GM19238 (cell line): ENCODE results near the gene SCNN1B.
"Not testable (repeated sequence)": the region's sequence is repeated elsewhere in the genome, so short reads cannot be mapped to it uniquely, and the experiment has no call there.

Experiments
- DNase-seq: peaks from one replicate; pipeline ENCODE4 v3.0.0; 2011; ENCODE audit warnings: low spot score; ENCODE audit not compliant: insufficient read length

SCNN1B gene

DNA sequence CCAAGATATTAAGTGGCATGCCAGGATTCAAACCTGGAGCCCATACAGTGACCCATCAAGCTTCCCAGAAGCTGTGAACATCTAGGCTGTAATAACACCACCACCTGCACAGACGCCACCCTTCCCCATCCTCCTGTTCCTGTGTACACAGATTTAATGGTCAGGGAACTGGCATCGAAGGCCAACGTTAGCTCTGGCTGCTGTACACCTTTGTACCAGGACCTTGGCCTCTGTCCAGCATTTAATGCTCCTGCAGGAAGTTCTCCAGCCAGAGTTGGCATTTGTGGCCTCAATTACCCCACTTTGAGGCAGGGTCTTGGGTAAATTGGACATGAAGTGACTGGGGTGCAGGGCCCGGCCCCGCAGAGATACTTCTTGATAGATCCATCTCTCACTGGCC, 49.3 kb downstream of the SCNN1B start:
- DNase-seq: no peak

DNA sequence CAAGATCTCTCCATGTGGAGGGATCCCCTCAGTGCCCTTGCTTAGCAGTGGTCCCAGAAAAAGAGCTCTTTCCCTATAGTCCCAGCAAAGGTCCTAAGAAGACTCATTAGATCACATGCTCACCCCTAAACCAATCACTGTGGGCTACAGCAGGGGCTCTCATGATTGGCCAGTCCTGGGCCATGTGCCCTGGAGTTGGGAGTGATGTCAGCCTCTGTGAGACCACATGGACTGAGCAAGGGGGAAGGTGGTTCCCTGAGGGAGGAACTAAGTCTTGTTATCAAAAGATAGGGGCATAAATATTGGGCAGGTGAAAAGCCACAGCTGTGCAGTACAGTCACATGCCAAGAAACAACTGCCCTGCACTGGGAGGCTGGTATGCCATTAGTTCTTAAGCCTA, 51.3 kb downstream of the SCNN1B start:
- DNase-seq: no peak

DNA sequence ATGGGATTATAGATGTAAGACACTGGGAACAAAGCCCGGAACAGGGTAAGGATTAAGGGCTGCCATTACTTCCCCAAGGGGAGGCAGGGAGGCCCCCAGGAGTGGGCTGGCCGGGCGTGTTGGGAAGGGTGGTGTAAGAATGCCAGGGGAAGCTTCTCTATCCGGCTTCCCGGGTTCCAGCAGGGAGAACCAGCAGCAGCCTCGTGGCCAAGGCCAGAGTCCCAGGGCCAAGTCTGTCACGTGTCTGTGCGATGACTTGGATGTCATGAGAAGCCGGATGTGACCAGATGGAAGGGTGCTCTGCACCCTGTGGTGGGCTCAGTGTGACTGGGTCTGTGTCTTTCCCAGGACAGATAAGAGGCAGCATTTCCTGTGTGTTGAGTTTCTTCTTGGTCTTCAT, 52.1 kb downstream of the SCNN1B start:
- no peak for DNase-seq

DNA sequence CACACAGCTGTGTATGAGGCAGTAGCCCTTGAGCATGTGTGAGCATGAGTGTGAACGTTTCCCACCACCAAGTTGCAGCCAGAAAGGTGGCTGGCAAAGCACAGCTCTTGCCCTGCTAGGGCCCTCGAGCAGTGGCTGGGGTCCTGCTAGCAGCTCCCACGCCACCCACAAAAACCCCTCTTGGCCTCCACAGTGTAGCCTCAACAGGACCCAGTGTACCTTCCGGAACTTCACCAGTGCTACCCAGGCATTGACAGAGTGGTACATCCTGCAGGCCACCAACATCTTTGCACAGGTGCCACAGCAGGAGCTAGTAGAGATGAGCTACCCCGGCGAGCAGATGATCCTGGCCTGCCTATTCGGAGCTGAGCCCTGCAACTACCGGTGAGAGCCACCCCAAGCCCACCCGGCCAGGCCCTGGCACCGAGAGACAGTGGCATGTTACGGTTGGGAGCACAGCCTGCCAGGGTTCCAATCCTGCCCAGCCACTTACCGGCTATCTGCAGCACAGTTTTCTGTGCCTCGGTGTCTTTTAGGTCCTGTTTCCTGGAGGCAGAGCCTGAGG, 53.1 kb downstream of the SCNN1B start:
- DNase-seq: no peak

DNA sequence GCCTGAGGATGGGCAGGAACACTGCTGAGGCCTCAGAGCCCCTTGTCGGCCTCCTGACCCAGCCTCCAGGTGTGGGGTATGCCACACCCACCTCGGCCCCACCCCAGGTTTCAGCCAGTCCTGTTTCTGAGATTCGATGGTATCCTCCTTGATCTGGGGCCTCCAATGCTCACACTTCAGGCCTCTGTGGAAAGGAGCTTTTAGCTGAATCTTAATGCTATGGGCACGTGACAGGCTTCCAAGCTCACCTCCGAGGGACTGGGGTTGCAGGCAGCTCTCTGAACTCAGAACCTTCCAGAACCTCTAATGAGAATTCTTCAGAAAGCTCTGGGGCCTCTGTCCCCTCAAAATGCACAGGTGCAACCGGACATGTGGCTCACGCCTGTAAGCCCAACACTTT, 54.8 kb downstream of the SCNN1B start:
- DNase-seq: no peak

DNA sequence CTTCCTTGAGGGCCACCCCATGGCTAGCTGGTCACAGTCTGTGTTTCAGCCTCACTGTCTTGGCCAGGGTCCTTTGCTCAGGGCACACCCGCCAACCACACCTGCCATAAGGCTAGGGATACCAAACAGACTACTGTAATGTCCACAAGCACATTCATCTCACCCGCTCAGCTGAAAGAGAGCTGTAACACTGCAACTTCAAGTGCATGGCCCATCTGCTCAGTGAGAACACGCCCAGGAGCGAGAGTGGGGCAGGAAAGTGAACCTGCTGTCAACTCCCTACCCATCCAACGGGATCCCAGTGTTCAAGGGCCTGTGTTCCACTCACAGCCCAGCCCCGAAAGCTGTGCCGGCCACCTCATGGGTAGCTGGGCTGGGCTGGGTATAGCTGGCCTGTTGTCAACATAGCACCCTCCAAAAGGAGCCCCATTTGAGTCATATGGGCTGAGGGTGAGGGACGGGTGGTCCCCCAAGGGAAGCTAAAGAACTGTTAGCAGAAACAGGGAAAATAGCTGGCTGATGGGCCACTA, 55.7 kb downstream of the SCNN1B start:
- DNase-seq: no peak

DNA sequence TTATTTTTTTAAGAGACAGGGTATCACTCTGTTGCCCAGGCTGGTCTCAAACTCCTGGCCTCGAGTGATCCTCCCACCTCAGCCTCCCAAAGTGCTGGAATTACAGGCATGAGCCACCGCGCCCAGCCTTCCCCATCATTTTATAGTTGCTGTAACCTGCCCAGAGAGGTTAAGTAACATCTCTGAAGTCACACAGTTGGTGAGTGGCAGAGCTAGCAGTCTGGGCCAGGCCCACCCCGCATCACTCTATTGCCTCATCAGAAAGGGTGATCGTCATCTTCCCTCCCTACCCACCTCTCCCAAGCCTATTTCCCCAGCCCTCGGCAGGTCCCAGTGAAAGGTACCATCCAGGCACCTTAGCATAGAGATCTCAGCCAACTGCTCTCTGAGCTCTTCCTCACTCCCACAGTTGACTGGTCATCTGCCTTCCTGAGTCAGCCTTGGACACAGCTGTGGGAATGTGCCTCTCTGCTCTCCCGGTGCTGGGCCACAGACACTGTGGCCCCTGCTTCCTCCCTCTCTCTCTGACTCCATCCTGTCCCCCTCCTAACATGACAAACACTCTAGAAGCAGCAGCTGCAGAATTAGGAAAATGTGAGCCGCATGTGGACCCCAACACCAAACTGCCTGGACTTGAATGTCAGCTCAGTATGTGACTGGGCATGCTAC, 57.1 kb downstream of the SCNN1B start:
- no peak for DNase-seq

DNA sequence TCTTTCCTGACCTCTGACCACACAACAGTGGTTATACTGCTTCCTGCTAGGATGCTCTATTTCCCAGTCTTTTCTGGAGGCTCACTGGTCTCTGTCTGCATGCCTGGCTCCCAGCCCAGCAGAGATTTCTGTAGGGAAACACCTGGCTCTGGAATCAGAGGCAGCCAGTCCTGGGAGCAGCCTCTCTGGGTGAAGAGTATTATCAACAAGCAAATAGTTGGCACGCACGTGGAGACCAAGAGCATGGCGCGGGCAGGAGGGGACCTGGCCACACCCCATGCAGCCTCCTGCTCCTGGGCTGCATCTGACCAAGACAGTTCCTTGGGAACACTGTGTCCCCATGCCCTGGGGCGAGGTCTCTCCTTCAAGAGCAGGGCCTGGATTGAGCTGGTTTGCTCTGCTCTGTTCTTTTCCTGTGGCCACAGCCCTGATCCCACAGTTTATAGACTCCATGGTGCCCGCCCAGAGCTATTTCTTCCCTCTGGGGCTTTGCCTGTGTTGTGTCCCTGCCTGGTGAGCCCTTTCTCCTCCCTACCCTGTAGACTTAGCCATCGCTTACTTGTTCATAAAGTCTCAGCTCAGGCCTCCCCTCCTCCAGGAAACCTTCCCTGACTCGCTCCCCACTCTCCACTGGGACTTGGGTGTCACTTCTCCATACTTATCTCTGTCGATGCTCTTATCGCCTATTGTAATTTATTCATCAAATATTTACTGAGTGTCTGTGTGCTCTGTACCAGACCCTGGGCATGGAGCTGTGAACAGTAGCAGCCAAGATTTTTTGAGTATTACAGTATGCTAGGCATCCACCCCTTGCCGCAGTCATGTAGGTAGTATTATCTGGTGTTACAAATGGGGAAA, 60.6 kb downstream of the SCNN1B start:
- no peak for DNase-seq

DNA sequence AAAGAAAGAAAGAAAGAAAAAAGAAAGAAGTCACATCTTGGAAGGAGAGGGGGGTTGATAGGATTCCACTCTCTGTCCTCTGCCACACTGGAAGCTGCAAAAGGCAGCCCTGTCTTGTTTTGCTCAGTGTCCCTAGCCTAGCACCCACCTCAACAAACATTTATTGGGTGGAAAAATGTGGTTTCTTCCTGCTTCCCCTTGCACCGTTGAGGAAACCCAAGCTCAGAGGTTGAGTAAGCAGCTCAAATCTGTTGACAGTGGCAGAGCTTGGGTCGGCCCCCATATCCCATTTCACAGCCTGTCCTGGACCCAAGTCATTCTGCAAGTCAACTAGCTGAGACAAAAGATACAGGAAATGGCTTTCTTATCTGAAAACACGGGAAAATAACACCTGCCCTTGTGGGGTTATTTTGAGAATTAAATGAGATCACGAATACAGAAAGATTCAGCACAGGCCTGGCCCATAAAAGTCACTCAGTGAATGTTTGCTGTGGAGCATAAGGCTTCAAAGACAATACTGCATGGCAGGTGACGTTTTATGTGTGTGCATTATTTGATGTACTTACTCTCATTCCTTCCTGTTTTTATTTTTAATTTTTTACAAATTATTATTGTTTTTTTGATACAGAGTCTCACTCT, 63.6 kb downstream of the SCNN1B start:
- no peak for DNase-seq

DNA sequence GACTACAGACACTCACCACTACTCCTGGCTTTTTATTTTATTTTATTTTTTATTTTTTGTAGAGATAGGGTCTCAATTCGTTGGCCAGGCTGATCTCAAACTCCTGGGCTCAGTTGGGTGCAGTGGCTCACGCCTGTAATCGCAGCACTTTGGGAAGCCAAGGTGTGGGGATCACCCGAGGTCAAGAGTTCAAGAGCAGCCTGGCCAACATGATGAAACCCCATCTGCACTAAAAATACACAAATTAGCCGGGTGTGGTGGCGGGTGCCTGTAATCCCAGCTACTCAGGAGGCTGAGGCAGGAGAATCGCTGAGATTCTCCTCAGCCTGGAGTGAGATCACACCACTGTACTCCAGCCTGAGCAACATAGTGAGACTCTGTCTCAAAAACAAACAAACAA, 64.2 kb downstream of the SCNN1B start:
- DNase-seq: not testable (repeated sequence)

DNA sequence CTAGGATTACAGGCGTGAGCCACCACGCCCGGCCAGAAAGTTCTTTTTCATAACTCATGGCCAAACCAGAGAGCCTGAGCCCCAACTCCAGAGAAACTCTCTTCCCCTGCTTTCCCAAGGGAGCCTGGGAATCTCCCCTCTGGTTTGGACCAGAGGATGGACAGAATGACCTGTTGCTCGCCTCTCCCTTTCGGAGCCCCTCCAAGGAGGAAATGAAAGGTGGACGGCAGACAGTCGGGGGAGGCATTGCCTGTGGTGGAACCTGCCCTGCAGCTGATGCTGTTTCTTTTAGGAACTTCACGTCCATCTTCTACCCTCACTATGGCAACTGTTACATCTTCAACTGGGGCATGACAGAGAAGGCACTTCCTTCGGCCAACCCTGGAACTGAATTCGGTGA, 65.5 kb downstream of the SCNN1B start:
- DNase-seq: no peak

DNA sequence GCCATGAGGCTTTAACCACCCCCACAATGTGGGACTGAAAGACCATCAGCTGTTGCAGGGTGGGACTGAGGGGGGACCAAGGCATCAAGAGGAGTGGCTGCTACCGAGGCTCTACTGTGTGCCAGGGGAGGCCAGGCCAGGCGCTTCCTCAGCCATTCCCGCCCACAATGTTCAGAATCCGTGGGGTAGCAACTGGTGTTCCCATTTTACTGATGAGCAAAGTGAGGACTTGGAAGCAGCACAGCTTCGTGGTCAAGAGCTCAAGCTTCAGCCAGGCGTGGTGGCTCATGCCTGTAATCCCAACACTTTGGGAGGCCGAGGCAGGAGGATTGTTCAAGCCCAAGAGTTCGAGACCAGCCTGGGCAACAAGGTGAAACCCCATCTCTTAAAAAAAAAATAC, 65.9 kb downstream of the SCNN1B start:
- no peak for DNase-seq

DNA sequence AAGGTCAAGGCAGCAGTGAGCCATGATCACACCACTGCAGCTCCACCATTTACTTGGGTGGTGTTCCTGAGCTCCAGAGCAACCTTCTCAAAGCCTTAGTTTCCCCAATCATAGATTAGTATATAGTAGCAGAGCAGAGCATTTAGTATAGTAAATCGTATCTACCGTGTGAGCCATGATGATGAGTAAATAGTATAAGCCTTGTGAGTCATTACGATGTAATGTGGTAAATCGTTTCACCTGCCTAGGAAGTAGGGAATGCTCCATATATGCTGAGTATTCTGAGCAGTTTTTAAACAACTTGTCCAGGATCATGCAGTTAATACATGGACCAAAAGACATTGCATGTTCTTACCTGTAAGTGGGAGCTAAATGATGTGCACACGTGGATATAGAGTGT, 66.4 kb downstream of the SCNN1B start:
- DNase-seq: no peak

DNA sequence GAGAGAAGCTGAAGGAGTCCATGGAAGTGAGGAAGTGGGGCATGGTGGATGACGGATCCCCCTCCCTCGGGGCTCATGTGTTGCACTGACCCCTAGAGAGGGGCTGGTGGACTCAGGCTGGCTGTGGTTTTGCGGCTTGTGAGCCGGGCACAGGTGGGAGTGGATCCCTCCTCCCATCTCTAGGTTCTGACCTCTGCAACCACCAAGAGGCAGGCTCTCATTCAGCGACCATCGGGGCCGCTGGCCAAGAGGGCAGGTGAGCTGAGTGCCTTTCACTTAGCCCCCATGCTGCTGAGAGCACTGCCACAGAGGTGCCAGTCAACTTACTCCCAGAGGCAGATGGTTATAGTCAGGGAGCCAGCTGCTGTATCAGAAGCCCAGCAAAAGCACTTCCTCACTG, 67.3 kb downstream of the SCNN1B start:
- no peak for DNase-seq

DNA sequence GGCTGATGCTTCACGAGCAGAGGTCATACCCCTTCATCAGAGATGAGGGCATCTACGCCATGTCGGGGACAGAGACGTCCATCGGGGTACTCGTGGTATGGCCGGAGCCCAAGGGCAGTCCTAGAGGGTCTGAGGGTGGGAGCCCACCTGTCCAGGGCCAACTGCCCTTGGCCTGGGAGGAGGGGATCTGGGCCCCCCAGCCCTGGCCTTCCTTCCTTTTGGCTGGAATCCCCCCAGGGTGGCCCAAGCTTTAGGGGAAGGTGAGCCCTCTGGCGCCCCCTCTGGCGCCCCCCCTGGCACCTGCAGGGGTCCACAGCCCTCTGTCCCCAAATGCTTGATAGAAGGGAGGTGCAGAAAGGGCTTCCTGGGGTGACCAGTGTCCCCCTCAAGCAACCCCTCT, 69.3 kb downstream of the SCNN1B start:
- DNase-seq: no peak

DNA sequence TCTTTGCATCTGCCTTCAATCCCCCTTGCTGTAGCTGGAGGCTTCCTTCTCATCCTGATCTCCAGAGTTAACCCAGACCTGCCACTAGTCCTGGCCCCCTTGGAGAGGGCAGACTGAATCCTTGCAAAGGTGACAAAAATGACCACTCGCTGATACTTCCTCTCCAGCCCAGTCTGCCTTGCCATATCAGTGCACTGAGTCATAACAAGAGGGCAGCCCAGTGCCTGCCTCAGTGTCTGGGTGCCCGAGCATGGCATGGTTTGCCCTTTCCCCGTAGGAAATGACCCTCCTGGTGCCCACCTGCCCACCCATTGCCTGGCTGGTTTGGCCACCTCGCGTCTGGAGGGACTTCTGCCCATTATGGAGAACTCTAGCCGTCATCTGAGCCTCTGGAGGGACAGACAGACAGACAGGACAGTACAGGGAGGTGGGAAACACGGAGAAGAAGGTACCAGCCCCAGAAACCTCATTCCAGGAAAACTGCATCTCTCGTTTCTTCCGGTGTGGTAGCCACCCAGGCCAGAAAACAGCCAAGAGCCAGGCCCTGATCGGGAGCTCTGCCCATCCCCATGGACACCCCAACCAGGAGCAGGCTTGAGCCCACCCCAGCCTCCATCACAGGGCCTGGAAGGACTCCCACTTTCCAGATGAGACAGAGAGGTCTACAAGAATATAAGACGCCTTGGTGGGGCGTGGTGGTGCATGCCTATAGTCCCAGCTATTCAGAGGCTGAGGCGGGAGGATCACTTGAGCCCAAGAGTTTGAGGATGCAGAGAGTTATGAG, 71.5 kb downstream of the SCNN1B start:
- no peak for DNase-seq

DNA sequence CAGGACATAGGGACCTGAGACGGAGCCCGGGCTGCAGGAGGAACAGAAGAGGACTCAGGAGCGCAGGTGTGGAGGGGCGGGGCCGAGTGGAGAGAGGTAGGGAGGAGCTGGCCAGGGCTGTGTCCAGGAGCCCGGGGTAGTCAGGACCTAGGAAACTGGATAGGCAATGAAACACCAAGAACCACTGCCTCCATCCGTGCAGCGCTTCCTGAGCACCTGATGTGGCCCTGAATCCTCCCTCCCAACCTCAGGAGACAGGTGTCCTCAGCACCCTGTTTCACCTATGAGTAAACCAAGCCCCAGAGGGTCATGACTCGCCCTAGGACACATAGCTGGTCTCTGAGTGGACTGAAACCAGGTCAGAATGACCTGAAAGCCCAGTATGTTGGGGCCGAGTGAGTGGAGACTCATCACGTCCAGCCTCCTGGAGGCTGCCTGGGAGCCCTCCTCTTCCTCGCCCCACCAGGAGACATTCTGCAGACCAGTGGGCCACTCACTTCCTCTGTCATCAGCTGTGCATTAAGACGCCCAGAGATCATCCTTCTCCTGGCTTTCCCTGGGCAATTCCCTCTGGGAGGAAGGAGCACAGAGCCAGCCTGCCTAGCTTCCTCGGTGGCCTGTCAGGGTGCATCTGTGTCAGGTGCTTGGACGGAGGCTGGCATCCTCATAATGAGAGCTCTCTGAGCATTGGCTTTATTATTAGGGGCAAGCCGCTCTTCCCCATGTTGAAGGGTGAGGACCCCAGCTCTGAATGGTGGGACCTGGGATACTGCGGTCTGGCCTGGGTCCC, 72.8 kb downstream of the SCNN1B start:
- DNase-seq: no peak

DNA sequence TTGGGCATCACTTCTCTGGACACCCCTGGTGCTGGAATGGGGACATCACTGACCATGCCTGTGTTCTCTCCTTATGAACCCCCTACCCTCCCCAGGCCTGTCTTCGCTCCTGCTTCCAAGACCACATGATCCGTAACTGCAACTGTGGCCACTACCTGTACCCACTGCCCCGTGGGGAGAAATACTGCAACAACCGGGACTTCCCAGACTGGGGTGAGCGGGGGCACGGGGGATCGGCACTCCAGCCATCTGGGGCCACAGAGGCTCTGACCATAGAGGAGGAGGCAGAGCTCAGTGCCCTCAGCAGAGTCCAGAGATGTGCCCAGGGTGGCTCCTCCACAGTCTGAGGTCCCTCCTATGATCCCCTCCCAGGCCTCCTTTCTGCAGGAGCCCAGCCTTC, 73.5 kb downstream of the SCNN1B start:
- DNase-seq: no peak

DNA sequence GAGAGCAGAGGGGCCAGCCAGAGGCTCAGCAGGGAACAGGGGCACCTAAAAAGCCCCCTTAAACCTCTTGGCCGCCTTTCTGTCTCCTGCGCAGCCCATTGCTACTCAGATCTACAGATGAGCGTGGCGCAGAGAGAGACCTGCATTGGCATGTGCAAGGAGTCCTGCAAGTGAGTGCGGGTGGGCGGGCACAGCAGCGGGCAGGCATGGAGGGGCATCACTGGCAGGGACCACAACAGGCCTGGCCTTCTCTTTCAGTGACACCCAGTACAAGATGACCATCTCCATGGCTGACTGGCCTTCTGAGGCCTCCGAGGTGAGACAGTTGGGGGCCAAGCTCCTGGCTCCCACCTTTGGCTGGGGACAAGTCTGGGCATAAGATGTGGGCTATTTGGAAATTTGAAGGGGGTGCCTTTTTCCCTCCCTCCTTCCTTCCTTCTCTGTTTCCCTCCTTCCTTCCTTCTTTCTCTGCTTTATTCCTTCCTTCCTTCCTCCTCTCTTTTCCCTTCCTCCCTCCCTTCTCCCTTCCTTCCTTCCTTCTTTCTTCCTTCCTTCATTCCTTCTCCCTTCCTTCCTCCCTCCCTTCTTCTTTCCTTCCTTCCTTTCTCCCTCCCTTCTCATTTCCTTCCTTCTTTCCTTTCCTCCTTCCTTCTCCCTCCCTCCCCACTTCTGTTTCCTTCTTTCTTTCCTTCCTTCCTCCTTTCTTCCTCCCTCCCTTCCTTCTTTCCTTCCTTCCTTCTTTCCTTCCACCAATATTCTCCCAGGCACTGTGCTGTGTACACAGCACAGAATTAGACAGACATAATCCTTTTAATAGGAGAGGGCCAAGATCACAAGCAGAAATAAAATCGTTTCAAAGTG, 75.2 kb downstream of the SCNN1B start:
- no peak for DNase-seq
